HepG2 (cell line): ENCODE results near the gene CERS1. TPM values are rescaled to one million over a fixed set of nuclear protein-coding genes. Genes with fewer than 3 reads are reported as not detected.

Experiments used
- ARHGAP35 ChIP-seq: sonication (generic); formaldehyde crosslinking; IDR thresholded peaks from 2 replicates; pipeline ENCODE4 v1.9.0; 2022; ENCODE audit warnings: mild to moderate bottlenecking, inconsistent platforms, moderate library complexity, missing genetic modification reagents, borderline replicate concordance
- ESRRA ChIP-seq: sonication (generic); formaldehyde crosslinking; IDR thresholded peaks from 2 replicates; pipeline ENCODE4 v1.5.1; 2020; ENCODE audit warnings: mild to moderate bottlenecking, low read depth, missing genetic modification reagents
- GFI1 ChIP-seq: sonication (generic); formaldehyde crosslinking; IDR thresholded peaks from 2 replicates; pipeline ENCODE4 v1.5.0; 2020; ENCODE audit warnings: missing genetic modification reagents, mild to moderate bottlenecking, borderline replicate concordance
- HNRNPH1 ChIP-seq: fragments of 200-400 bp; formaldehyde crosslinking; optimal IDR thresholded peaks from 2 replicates; pipeline ENCODE3; 2017; ENCODE audit warnings: mild to moderate bottlenecking, low read depth, low read length
- LCORL ChIP-seq, 2 experiments: fragments of 450-650 bp in 1 of 2; sonication (generic) in 1 of 2; formaldehyde crosslinking in 1 of 2; IDR thresholded peaks; 2 replicates each; pipeline versions ENCODE4 v1.5.0 to v1.6.1; 2017 to 2020; ENCODE audit warnings: antibody characterized with exemption in 1 of 2, missing genetic modification reagents in 1 of 2
- MBNL3 ChIP-seq: fragments of 250-450 bp; sonication (Bioruptor Pico); conservative IDR thresholded peaks from 2 replicates; pipeline ENCODE4 v1.8.0; 2022; ENCODE audit warnings: mild to moderate bottlenecking, inconsistent platforms
- MIXL1 ChIP-seq: IDR thresholded peaks from 2 replicates; pipeline ENCODE4 v1.6.1; 2016
- NR2F6 ChIP-seq, 2 experiments: IDR thresholded peaks; 2 replicates each; pipeline ENCODE4 v1.6.1; 2016; ENCODE audit warnings: antibody characterized with exemption in 1 of 2, mild to moderate bottlenecking in 1 of 2
- POLR2A ChIP-seq, 2 experiments: IDR thresholded peaks; 2 replicates each; pipeline ENCODE4 v1.6.1; 2011; ENCODE audit warnings: low read depth in 2 of 2, low read length in 2 of 2, mild to moderate bottlenecking in 1 of 2, moderate library complexity in 1 of 2; ENCODE audit not compliant: insufficient read depth in 1 of 2
- SNRNP70 ChIP-seq: fragments of 200-400 bp; formaldehyde crosslinking; IDR thresholded peaks from 2 replicates; pipeline ENCODE4 v1.6.1; 2017; ENCODE audit warnings: mild to moderate bottlenecking, low read depth, low read length, moderate library complexity
- TP53 ChIP-seq: sonication (generic); formaldehyde crosslinking; conservative IDR thresholded peaks from 2 replicates; pipeline ENCODE4 v1.4.0; 2020; ENCODE audit warnings: missing genetic modification reagents
- U2AF1 ChIP-seq: fragments of 200-400 bp; formaldehyde crosslinking; optimal IDR thresholded peaks from 2 replicates; pipeline ENCODE3; 2017; ENCODE audit warnings: mild to moderate bottlenecking, low read depth, low read length
- ZBTB46 ChIP-seq: sonication (generic); formaldehyde crosslinking; IDR thresholded peaks from 2 replicates; pipeline ENCODE4 v1.4.0; 2020; ENCODE audit warnings: mild to moderate bottlenecking, missing genetic modification reagents, borderline replicate concordance
- ZIK1 ChIP-seq: sonication (generic); formaldehyde crosslinking; IDR thresholded peaks from 2 replicates; pipeline ENCODE4 v1.5.0; 2020; ENCODE audit warnings: mild to moderate bottlenecking, low read depth, missing genetic modification reagents, borderline replicate concordance
- ZMYM3 ChIP-seq: sonication (generic); formaldehyde crosslinking; IDR thresholded peaks from 2 replicates; pipeline ENCODE4 v1.5.1; 2020; ENCODE audit warnings: mild to moderate bottlenecking, missing genetic modification reagents
- ZNF10 ChIP-seq: sonication (generic); formaldehyde crosslinking; IDR thresholded peaks from 2 replicates; pipeline ENCODE4 v1.4.0; 2020; ENCODE audit warnings: mild to moderate bottlenecking, low read depth, missing genetic modification reagents, borderline replicate concordance
- ZNF138 ChIP-seq: sonication (generic); formaldehyde crosslinking; IDR thresholded peaks from 2 replicates; pipeline ENCODE4 v1.5.0; 2020; ENCODE audit warnings: mild to moderate bottlenecking, low read depth, missing genetic modification reagents
- ZNF232 ChIP-seq: sonication (generic); formaldehyde crosslinking; IDR thresholded peaks from 2 replicates; pipeline ENCODE4 v1.4.0; 2020; ENCODE audit warnings: missing genetic modification reagents, borderline replicate concordance
- ZNF547 ChIP-seq: sonication (generic); formaldehyde crosslinking; IDR thresholded peaks from 2 replicates; pipeline ENCODE4 v1.5.1; 2020; ENCODE audit warnings: mild to moderate bottlenecking, missing genetic modification reagents
- ZNF615 ChIP-seq: sonication (generic); formaldehyde crosslinking; IDR thresholded peaks from 2 replicates; pipeline ENCODE4 v1.5.0; 2020; ENCODE audit warnings: mild to moderate bottlenecking, missing genetic modification reagents, borderline replicate concordance
- ZNF772 ChIP-seq: sonication (generic); formaldehyde crosslinking; IDR thresholded peaks from 2 replicates; pipeline ENCODE4 v1.5.0; 2020; ENCODE audit warnings: mild to moderate bottlenecking, missing genetic modification reagents
- polyA plus RNA-seq, 8 experiments: library from polyadenylated mRNA; depleted of rRNA in 3 of 8; stranded (reverse) in 7 of 8; unstranded in 1 of 8; fragments of >200 nt; fragmentation: Illumina TruSeq in 4 of 8; extraction: Trizol in 4 of 8; gene quantifications; 2 replicates each; pipeline versions ENCODE4 v1.2.1 to v1.2.3, GENCODE V29; 2011 to 2016; ENCODE audit warnings: low read depth in 4 of 8, missing spikeins in 1 of 8, mixed read lengths in 1 of 8; ENCODE audit not compliant: insufficient read depth in 1 of 8
- total RNA-seq, 5 experiments: library from RNA; depleted of rRNA; stranded (reverse); fragments of >200 nt; fragmentation: Illumina TruSeq; extraction: Trizol; gene quantifications; 2 replicates each; pipeline ENCODE4 v1.2.3, GENCODE V29; 2016; ENCODE audit warnings: low read depth in 1 of 5
- TF ChIP-seq, protein P1 (sequence below): sonication (generic); formaldehyde crosslinking; IDR thresholded peaks from 2 replicates; pipeline ENCODE4 v1.8.0; 2022; ENCODE audit warnings: missing genetic modification reagents, mild to moderate bottlenecking, inconsistent platforms, borderline replicate concordance
- TF ChIP-seq, protein P2 (sequence below), 2 experiments: fragments of 450-650 bp in 1 of 2; sonication (generic) in 1 of 2; formaldehyde crosslinking; IDR thresholded peaks; 2 replicates each; pipeline versions ENCODE4 v1.5.0 to v1.8.0; 2020 to 2022; ENCODE audit warnings: mild to moderate bottlenecking in 1 of 2, missing genetic modification reagents in 1 of 2
- TF ChIP-seq, protein P3 (sequence below): IDR thresholded peaks from 2 replicates; pipeline ENCODE4 v1.6.1; 2016; ENCODE audit warnings: missing compliant biosample characterization, missing genetic modification reagents, borderline replicate concordance

The CERS1 gene
- total and polyA plus RNA-seq, 2 of the 13 experiments (the other 11 are each of a cell fraction or from before 2014, with no cell fraction given) = 4.6 to 9.8 TPM

- TF ChIP-seq ESRRA (CRISPR knock-in tag) = peak; percentile 95
- TF ChIP-seq ARHGAP35 = 0 out of 2 replicates have a peak, but pooled peaks have one; percentile 63
- TF ChIP-seq ZNF10 (CRISPR knock-in tag) = no peak
- no peak for TF ChIP-seq HNRNPH1
- no peak; the same call in 1 of the 2 replicates for TF ChIP-seq GFI1 (CRISPR knock-in tag)
- TF ChIP-seq SNRNP70 = no peak
- peak; percentile 94 for TF ChIP-seq NR2F6 (IDR thresholded peaks at IDR 0.05)
- TF ChIP-seq NR2F6 (CRISPR knock-in tag; IDR thresholded peaks at IDR 0.05) = peak; percentile 97
- TF ChIP-seq TP53 (CRISPR knock-in tag) = no peak
- TF ChIP-seq U2AF1 = no peak
- TF ChIP-seq ZIK1 (CRISPR knock-in tag) = no peak
- TF ChIP-seq POLR2A (IDR thresholded peaks at IDR 0.05; ENCODE audit: insufficient read depth in 1 of 2, low read depth in 2 of 2, low read length in 2 of 2) = 0 out of 4 replicates have a peak, but pooled peaks of 1 of the 2 experiments have one; percentile 12
- TF ChIP-seq ZNF615 = no peak
- peak; percentile 54 for TF ChIP-seq MIXL1 (CRISPR knock-in tag)
- peak; percentile 94 for TF ChIP-seq ZMYM3 (CRISPR knock-in tag)
- no peak for TF ChIP-seq MBNL3 (CRISPR knock-in tag)
- peak; percentile 72; the same call in 1 of the 2 replicates for TF ChIP-seq ZNF232 (CRISPR knock-in tag)
- TF ChIP-seq, protein P1, sequence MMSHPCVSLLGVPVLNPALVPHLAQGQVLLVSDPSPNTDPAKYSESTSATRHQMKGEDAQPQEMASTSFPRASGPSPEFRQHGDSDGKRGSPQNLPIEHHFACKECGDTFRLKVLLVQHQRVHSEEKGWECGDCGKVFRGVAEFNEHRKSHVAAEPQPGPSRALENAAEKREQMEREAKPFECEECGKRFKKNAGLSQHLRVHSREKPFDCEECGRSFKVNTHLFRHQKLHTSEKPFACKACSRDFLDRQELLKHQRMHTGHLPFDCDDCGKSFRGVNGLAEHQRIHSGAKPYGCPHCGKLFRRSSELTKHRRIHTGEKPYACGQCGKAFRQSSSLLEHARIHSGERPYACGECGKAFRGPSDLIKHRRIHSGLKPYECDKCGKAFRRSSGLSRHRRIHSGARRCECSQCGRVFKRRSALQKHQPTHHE = no peak
- TF ChIP-seq, protein P2, sequence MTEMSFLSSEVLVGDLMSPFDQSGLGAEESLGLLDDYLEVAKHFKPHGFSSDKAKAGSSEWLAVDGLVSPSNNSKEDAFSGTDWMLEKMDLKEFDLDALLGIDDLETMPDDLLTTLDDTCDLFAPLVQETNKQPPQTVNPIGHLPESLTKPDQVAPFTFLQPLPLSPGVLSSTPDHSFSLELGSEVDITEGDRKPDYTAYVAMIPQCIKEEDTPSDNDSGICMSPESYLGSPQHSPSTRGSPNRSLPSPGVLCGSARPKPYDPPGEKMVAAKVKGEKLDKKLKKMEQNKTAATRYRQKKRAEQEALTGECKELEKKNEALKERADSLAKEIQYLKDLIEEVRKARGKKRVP (CRISPR knock-in tag; IDR thresholded peaks at IDR 0.05) = no peak
- peak; percentile 29; the same call in 1 of the 2 replicates for TF ChIP-seq ZNF547 (CRISPR knock-in tag)
- no peak for TF ChIP-seq LCORL (IDR thresholded peaks at IDR 0.05)
- peak; percentile 94 for TF ChIP-seq LCORL (CRISPR knock-in tag; IDR thresholded peaks at IDR 0.05)
- peak; percentile 75; the same call in 1 of the 2 replicates for TF ChIP-seq ZNF772 (CRISPR knock-in tag)
- TF ChIP-seq ZBTB46 (CRISPR knock-in tag) = no peak
- TF ChIP-seq, protein P3, sequence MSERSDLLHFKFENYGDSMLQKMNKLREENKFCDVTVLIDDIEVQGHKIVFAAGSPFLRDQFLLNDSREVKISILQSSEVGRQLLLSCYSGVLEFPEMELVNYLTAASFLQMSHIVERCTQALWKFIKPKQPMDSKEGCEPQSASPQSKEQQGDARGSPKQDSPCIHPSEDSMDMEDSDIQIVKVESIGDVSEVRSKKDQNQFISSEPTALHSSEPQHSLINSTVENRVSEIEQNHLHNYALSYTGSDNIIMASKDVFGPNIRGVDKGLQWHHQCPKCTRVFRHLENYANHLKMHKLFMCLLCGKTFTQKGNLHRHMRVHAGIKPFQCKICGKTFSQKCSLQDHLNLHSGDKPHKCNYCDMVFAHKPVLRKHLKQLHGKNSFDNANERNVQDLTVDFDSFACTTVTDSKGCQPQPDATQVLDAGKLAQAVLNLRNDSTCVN (CRISPR knock-in tag) = no peak
- no peak for TF ChIP-seq ZNF138 (CRISPR knock-in tag)
These were observed 56.3 kb downstream of the CERS1 start (continued) for GRCh38 chr19:18839465-18840287.
